CD4-positive, alpha-beta T cell (primary cell): ENCODE measurements around the gene CHRM5. TPM values are rescaled to one million over a fixed set of nuclear protein-coding genes. Genes with fewer than 3 reads are reported as not detected.

Experiments
- ATAC-seq: fragments of 200-7000 bp; cut with Tn5 transposase; one replicate; pipeline ENCODE4 v1.10.0; 2022; ENCODE audit warnings: mild to moderate bottlenecking; ENCODE audit not compliant: poor library complexity
- CTCF ChIA-PET: fragments of 350-600 bp; sonication (Branson Sonifier 250); formaldehyde crosslinking; loops from one replicate; lab custom pipeline; 2021; ENCODE audit warnings: antibody characterized with exemption, inconsistent platforms; lab: Charles Lee
- POLR2A ChIA-PET: fragments of 350-600 bp; sonication (Branson Sonifier 250); formaldehyde crosslinking; loops from one replicate; lab custom pipeline; 2021; ENCODE audit warnings: antibody characterized with exemption, inconsistent platforms; lab: Charles Lee
- DNase-seq, 14 experiments: peaks; one replicate each; pipeline ENCODE4 v3.0.0-alpha.2; 2013 to 2020; ENCODE audit warnings: mixed read lengths in 2 of 14
- H3K27ac ChIP-seq, 2 donors: one replicate each; pipeline versions ENCODE4 v1.5.1 to v1.7.0; 2013; ENCODE audit warnings: low read length in 2 of 2, low read depth in 1 of 2, mild to moderate bottlenecking in 1 of 2
- H3K27me3 ChIP-seq, 2 experiments: 1 replicate in 1 of 2; 2 replicates in 1 of 2; pipeline versions ENCODE4 v1.6.1 to v1.7.0; 2013; ENCODE audit warnings: low read length in 2 of 2, control low read depth in 1 of 2, mild to moderate bottlenecking in 1 of 2, moderate library complexity in 1 of 2; ENCODE audit not compliant: insufficient read depth in 2 of 2, control insufficient read depth in 1 of 2
- H3K36me3 ChIP-seq: one replicate; pipeline ENCODE4 v1.6.1; 2013; ENCODE audit warnings: low read length, control low read depth; ENCODE audit not compliant: insufficient read depth
- H3K4me1 ChIP-seq: one replicate; pipeline ENCODE4 v1.6.1; 2013; ENCODE audit warnings: low read length, control low read depth; ENCODE audit not compliant: insufficient read depth
- H3K4me3 ChIP-seq: one replicate; pipeline ENCODE4 v1.5.1; 2013; ENCODE audit warnings: mild to moderate bottlenecking, low read length, moderate library complexity
- H3K9me3 ChIP-seq, 2 experiments: 1 replicate in 1 of 2; 2 replicates in 1 of 2; pipeline versions ENCODE4 v1.6.1 to v1.7.0; 2013; ENCODE audit warnings: low read length in 2 of 2, mild to moderate bottlenecking in 2 of 2, control low read depth in 1 of 2, moderate library complexity in 1 of 2; ENCODE audit not compliant: control insufficient read depth in 1 of 2, insufficient read depth in 1 of 2
- H3K27ac Mint-ChIP-seq: one replicate; pipeline ENCODE4 v1.8.0; 2020; ENCODE audit warnings: mixed read lengths
- H3K27me3 Mint-ChIP-seq: one replicate; pipeline ENCODE4 v1.8.0; 2021; ENCODE audit warnings: mixed read lengths
- H3K36me3 Mint-ChIP-seq: one replicate; pipeline ENCODE4 v1.8.0; 2021; ENCODE audit warnings: low read depth, mixed read lengths
- H3K4me1 Mint-ChIP-seq: one replicate; pipeline ENCODE4 v1.8.0; 2021; ENCODE audit warnings: low read depth, mixed read lengths
- H3K4me3 Mint-ChIP-seq: one replicate; pipeline ENCODE4 v1.8.0; 2020; ENCODE audit warnings: mild to moderate bottlenecking, mixed read lengths
- H3K9me3 Mint-ChIP-seq: one replicate; pipeline ENCODE4 v1.8.0; 2020; ENCODE audit warnings: mixed read lengths
- intact Hi-C, 2 experiments: fragments of 100-400 bp; cut with DNase I in 1 of 2; cut with micrococcal nuclease in 1 of 2; formaldehyde crosslinking; loops; one replicate each; pipeline versions ENCODE4 v1.15.1 to v1.9.0; 2023 to 2025; cut with DNase I, micrococcal nuclease
- total RNA-seq, 174 experiments: library from RNA in 2 of 174; stranded (reverse) in 2 of 174; gene quantifications; one replicate each; pipeline ENCODE4 v1.2.3 and lab custom pipeline; 2021 to 2026
- TF ChIP-seq, protein P1 (sequence below): fragments of 200-600 bp; IDR thresholded peaks from one replicate; pipeline ENCODE4 v1.8.0; 2022; ENCODE audit warnings: antibody characterized with exemption, mild to moderate bottlenecking

The CHRM5 gene
- total RNA-seq, 2 experiments from 2014 or later, result not detected

DNA sequence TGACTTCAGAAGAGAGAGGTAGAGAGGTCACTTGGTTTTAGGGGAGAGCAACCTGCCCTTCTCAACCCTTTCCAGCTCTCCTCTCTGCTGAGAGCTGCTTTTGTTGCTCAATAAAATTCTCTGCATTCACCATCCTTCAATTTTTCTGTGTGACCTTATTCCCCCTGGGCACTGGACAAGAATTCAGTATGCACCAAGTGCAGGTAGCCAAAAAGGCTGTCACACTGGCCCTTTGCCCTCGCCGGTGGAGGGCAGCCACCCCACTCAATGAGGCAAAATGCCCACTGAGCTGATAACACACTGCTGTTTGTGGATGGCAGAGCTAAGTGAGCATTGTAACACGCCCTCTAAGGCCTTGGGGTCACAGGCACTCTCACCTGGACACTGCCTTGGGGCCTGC, 146.4 kb downstream of the CHRM5 start:
- Mint-ChIP-seq H3K4me3 (no peak overlapping the region), H3K27ac (no peak overlapping the region), H3K36me3 (no peaks in the 10 kb centered on the region), H3K9me3 (no peaks in the 10 kb centered on the region), H3K4me1 (no peaks in the 10 kb centered on the region), H3K27me3 (peaks cover 22% of the 10 kb centered on the region)
- intact Hi-C loops, result loop anchor here in 1 of 2 experiments (5.0 kb wide), 1 partner anchor 473 kb away; no protein-coding TSS in a partner anchor
- no peak overlapping the region for H3K4me3 ChIP-seq
- CTCF ChIA-PET, result no interaction called here
- H3K9me3 ChIP-seq, result no peaks in the 10 kb centered on the region
- DNase-seq, result no peak
- ATAC-seq, result no peak
- H3K4me1 ChIP-seq, result no peaks in the 10 kb centered on the region
- H3K36me3 ChIP-seq, result no peaks in the 10 kb centered on the region
- TF ChIP-seq, protein P1, sequence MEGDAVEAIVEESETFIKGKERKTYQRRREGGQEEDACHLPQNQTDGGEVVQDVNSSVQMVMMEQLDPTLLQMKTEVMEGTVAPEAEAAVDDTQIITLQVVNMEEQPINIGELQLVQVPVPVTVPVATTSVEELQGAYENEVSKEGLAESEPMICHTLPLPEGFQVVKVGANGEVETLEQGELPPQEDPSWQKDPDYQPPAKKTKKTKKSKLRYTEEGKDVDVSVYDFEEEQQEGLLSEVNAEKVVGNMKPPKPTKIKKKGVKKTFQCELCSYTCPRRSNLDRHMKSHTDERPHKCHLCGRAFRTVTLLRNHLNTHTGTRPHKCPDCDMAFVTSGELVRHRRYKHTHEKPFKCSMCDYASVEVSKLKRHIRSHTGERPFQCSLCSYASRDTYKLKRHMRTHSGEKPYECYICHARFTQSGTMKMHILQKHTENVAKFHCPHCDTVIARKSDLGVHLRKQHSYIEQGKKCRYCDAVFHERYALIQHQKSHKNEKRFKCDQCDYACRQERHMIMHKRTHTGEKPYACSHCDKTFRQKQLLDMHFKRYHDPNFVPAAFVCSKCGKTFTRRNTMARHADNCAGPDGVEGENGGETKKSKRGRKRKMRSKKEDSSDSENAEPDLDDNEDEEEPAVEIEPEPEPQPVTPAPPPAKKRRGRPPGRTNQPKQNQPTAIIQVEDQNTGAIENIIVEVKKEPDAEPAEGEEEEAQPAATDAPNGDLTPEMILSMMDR, result no peak
- POLR2A ChIA-PET, result no interaction called here
- no peak overlapping the region for H3K27ac ChIP-seq
- peaks cover 4 to 13% of the 10 kb centered on the region in 2 experiments for H3K27me3 ChIP-seq

DNA sequence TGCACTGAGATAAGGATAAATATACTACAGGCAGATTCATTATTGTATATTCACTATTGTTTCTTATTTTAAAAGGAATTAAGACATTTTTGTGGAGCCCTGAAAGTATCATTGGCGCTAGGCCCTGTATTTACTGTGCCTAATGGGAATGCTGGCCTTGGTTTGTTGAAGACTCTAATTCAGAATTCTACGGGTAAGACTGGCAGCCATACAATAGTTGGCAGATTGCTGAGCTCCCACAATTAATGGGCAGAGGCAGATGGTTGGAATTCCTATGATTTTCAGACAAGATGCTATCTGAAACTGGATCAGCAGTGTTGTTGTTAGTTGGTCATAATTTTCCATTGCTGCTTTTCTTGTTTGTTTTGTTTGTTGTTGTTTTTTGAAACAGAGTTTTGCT, 148.3 kb downstream of the CHRM5 start:
- Mint-ChIP-seq H3K27ac (no peak overlapping the region), H3K36me3 (no peaks in the 10 kb centered on the region), H3K4me3 (no peak overlapping the region), H3K9me3 (no peaks in the 10 kb centered on the region), H3K27me3 (peaks cover 34% of the 10 kb centered on the region), H3K4me1 (no peaks in the 10 kb centered on the region)
- H3K4me1 ChIP-seq, result no peaks in the 10 kb centered on the region
- CTCF ChIA-PET, result no interaction called here
- H3K9me3 ChIP-seq, result no peaks in the 10 kb centered on the region
- no peak overlapping the region for H3K27ac ChIP-seq
- POLR2A ChIA-PET, result no interaction called here
- H3K27me3 ChIP-seq, result peaks cover 4 to 17% of the 10 kb centered on the region in 2 experiments
- H3K36me3 ChIP-seq, result no peaks in the 10 kb centered on the region
- no peak overlapping the region for H3K4me3 ChIP-seq
- DNase-seq (no peak), ATAC-seq (no peak)
- intact Hi-C loops, result no loop called here
- TF ChIP-seq, protein P1, result no peak

Other genes starting within 250 kb of the CHRM5 start
- gene AVEN, start 70.7 kb downstream of the CHRM5 start, total RNA-seq, result 1 to 10 TPM; 4.5 to 4.9 TPM
- 10 to 100 TPM; 54.0 to 54.6 TPM for gene EMC7, start 133.4 kb downstream of the CHRM5 start, total RNA-seq
- 1 to 10 TPM; 2.3 to 2.6 TPM for gene PGBD4, start 133.6 kb downstream of the CHRM5 start, total RNA-seq
- 10 to 100 TPM; 13.0 to 14.6 TPM for gene KATNBL1, start 241.6 kb downstream of the CHRM5 start, total RNA-seq